Parathyroid adenoma (tissue), 2 donors: ENCODE measurements around the gene PROZ.
A peak's percentile ranks its signal among the peaks of the same experiment; 100 is the strongest.

Experiments
- H2AFZ ChIP-seq: fragments of 300-600 bp; sonication (generic); one replicate; pipeline ENCODE4 v1.7.0; 2017; ENCODE audit warnings: antibody characterized with exemption, mild to moderate bottlenecking
- H3K27ac ChIP-seq: fragments of 300-600 bp; sonication (generic); one replicate; pipeline ENCODE4 v1.7.0; 2017
- H3K27me3 ChIP-seq: fragments of 300-600 bp; sonication (generic); one replicate; pipeline ENCODE4 v1.7.0; 2017; ENCODE audit warnings: low read length; ENCODE audit not compliant: control insufficient read depth, insufficient read depth
- H3K36me3 ChIP-seq: fragments of 300-600 bp; sonication (generic); one replicate; pipeline ENCODE4 v1.7.0; 2017; ENCODE audit warnings: low read length; ENCODE audit not compliant: control insufficient read depth, insufficient read depth
- H3K4me1 ChIP-seq: fragments of 300-600 bp; sonication (generic); one replicate; pipeline ENCODE4 v1.7.0; 2017; ENCODE audit warnings: control low read depth
- H3K4me2 ChIP-seq: fragments of 300-600 bp; sonication (generic); one replicate; pipeline ENCODE4 v1.7.0; 2017; ENCODE audit warnings: low read length
- H3K4me3 ChIP-seq: fragments of 300-600 bp; sonication (generic); one replicate; pipeline ENCODE4 v1.7.0; 2017; ENCODE audit warnings: low read depth, low read length
- H3K79me2 ChIP-seq: fragments of 300-600 bp; sonication (generic); one replicate; pipeline ENCODE4 v1.7.0; 2017; ENCODE audit warnings: control low read depth
- H3K9ac ChIP-seq: fragments of 300-600 bp; sonication (generic); one replicate; pipeline ENCODE4 v1.7.0; 2017; ENCODE audit warnings: mild to moderate bottlenecking
- H3K9me3 ChIP-seq: fragments of 300-600 bp; sonication (generic); one replicate; pipeline ENCODE4 v1.7.0; 2017; ENCODE audit warnings: low read length; ENCODE audit not compliant: control insufficient read depth
- TF ChIP-seq, protein P1 (sequence below): fragments of 300-600 bp; sonication (generic); IDR thresholded peaks from one replicate; pipeline ENCODE4 v1.7.0; 2017; ENCODE audit warnings: antibody characterized with exemption, mild to moderate bottlenecking
- donor health status: primary hyperparathyroidism.

The PROZ gene

DNA sequence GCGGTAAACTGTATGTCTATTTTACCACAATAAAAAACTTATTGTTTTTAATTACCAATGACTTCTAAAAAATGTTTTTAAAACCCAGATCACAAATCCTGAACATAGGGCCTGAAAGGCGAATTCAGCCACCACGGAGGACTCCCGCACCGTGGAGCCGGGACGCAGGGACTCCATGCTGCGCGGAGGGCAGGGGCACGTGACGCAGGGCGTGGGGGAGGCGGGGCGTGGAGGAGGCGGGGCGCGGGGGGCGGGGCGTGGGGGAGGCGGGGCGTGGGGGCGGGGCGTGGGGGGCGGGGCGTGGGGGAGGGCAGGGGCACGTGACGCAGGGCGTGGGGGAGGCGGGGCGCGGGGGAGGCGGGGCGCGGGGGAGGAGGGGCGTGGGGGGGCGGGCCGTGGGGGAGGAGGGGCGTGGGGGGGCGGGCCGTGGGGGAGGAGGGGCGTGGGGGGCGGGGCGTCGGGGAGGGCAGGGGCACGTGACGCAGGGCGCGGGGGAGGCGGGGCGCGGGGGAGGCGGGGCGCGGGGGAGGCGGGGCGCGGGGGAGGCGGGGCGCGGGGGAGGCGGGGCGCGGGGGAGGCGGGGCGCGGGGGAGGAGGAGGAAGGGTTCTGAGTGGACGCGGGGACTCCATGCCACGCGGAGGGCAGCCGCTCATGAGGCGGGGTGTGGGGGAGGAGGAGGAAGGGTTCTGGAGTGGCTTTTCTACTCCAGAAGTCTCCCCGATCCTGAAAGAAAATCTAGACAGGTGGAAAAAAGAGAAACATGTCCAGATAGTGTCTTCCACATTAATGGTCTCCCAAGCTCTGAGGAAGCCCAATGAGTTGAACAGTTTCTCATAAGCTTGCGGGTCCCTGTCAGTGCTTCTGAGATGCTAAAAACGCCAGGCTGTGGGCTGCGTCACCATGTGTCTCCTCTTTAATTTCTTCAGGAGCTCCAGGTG, 4.4 kb upstream of the PROZ start:
- Histone ChIP-seq H3K4me2 (peak overlapping the region; percentile 99), H3K4me3 (peak overlapping the region; percentile 67), H2AFZ (peak overlapping the region; percentile 86), H3K27me3 (no peaks in the 10 kb centered on the region), H3K36me3 (no peaks in the 10 kb centered on the region), H3K79me2 (no peaks in the 10 kb centered on the region), H3K4me1 (peaks cover 3% of the 10 kb centered on the region), H3K9me3 (no peaks in the 10 kb centered on the region), H3K9ac (no peak overlapping the region), H3K27ac (peak overlapping the region; percentile 80)
- TF ChIP-seq, protein P1, sequence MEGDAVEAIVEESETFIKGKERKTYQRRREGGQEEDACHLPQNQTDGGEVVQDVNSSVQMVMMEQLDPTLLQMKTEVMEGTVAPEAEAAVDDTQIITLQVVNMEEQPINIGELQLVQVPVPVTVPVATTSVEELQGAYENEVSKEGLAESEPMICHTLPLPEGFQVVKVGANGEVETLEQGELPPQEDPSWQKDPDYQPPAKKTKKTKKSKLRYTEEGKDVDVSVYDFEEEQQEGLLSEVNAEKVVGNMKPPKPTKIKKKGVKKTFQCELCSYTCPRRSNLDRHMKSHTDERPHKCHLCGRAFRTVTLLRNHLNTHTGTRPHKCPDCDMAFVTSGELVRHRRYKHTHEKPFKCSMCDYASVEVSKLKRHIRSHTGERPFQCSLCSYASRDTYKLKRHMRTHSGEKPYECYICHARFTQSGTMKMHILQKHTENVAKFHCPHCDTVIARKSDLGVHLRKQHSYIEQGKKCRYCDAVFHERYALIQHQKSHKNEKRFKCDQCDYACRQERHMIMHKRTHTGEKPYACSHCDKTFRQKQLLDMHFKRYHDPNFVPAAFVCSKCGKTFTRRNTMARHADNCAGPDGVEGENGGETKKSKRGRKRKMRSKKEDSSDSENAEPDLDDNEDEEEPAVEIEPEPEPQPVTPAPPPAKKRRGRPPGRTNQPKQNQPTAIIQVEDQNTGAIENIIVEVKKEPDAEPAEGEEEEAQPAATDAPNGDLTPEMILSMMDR = no peak

DNA sequence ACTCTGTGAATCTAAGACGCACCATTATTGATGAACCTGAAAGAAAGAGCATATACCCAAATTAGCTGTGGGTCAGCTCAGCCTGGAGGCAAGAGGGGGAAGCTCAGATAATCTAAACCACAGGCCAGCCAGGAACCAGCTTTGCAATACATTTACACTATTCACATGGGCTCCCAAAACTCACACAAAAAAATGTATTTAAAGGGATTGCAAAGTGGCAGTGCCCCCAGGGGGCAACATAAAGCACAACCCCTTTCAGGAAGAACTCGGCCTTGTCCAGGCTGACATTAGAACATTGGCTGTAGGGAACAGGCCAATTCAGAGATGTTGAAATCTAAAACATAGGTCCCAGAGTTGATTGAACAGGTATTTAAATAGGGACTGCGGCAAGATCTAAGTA, 3.2 kb upstream of the PROZ start:
- Histone ChIP-seq H3K9me3 (no peaks in the 10 kb centered on the region), H3K79me2 (no peaks in the 10 kb centered on the region), H3K36me3 (no peaks in the 10 kb centered on the region), H3K27me3 (no peaks in the 10 kb centered on the region), H2AFZ (no peak overlapping the region), H3K27ac (no peak overlapping the region), H3K4me3 (no peak overlapping the region), H3K4me1 (peaks cover 3% of the 10 kb centered on the region), H3K9ac (no peak overlapping the region), H3K4me2 (no peak overlapping the region)
- TF ChIP-seq, protein P1 = no peak

DNA sequence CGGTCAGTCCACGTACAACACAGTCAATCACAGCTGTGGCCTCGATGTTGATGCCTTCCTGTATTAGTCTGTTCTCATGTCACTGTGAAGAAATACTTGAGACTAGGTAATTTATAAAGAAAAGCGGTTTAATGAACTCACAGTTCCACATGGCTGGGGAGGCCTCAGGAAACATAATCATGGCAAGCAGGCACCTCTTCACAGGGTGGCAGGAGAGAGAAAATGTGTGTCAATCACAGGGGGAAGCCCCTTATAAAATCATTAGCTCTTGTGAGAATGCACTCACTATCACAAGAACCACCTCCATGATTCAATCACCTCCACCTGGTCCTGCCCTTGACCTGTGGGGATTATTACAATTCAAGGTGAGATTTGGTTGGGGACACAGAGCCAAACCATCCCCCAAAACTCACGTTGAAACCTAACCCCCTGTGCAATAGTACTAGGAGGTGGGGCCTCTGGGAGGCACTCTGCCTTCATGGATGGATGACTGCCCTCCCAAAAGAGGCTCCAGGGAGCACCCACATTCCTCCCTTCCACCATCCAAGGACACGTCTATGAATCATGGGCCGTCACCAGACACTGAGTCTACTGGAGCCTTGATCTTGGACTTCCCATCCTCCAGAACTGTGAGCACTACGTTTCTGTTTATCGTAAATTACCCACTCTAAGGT, 2.3 kb upstream of the PROZ start:
- Histone ChIP-seq H3K9me3 (no peaks in the 10 kb centered on the region), H3K27me3 (no peaks in the 10 kb centered on the region), H3K4me3 (no peak overlapping the region), H2AFZ (no peak overlapping the region), H3K4me2 (no peak overlapping the region), H3K36me3 (no peaks in the 10 kb centered on the region), H3K27ac (no peak overlapping the region), H3K79me2 (no peaks in the 10 kb centered on the region), H3K4me1 (peaks cover 3% of the 10 kb centered on the region), H3K9ac (no peak overlapping the region)
- TF ChIP-seq, protein P1 = no peak

DNA sequence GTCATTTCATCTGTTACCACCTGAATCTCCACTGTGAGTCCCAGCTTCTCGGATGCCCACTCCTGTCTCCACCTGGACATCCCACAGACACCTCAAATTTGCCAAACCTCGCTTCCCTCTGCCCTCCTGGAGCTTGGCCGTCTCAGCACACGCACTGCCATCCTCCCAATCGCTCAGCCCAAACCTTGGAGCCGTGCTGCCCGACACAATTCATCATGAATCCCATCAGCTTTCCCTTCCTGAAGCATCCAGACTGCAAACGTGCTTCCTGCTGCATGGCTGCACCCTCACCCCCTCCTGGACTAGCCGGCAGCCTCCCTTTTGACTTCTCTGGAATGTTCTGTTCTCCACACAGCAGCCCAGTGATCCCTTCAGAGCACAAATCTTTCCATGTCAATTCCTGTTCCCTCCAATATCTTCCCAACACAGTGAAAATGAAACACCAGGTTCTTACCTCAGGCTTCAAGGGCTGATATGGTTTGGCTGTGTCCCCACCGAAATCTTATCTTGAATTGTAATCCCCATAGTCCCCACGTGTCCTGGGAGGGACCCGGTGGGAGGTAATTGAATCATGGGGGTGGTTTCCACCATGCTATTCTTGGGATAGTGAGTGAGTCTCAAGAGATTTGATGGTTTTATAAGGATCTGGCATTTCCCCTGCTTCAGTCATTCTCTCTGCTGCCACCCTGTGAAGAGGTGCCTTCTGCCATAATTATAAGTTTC, 1.1 kb upstream of the PROZ start:
- Histone ChIP-seq H3K27me3 (no peaks in the 10 kb centered on the region), H2AFZ (no peak overlapping the region), H3K79me2 (no peaks in the 10 kb centered on the region), H3K9me3 (no peaks in the 10 kb centered on the region), H3K36me3 (no peaks in the 10 kb centered on the region), H3K4me2 (no peak overlapping the region), H3K4me1 (no peaks in the 10 kb centered on the region), H3K4me3 (no peak overlapping the region), H3K27ac (no peak overlapping the region), H3K9ac (no peak overlapping the region)
- TF ChIP-seq, protein P1 = no peak
